A549 (cell line): Measurements from ENCODE around the gene CADM2.

Experiments
- POLR2A ChIP-seq: IDR thresholded peaks from 2 replicates; pipeline ENCODE4 v1.6.1; 2012; ENCODE audit warnings: mild to moderate bottlenecking, low read length
- TF ChIP-seq, protein P1 (sequence below): fragments of >200 bp; sonication (Bioruptor Twin); formaldehyde crosslinking; IDR thresholded peaks from 3 replicates; pipeline ENCODE4 v1.5.1; 2016

DNA sequence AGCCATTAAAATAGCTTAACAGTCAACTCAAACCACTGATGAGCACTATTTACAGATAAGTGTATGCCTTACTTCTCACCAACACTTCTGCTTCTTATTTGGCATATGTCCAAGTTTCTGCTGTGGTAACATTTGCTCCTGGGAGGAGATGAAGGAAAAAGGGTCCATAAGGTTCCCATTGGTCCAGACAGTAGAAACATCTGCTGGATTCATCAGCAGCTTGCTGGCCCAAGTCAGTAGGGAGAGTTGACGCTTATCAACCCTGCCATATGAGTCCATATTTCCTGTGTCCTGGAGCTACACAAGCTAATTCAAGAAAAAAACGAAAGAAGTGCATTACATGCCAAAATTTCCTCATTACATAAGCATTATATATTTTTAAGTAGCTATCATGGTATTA is 824.5 kb downstream of the CADM2 start:
- no peak for TF ChIP-seq POLR2A
- TF ChIP-seq, protein P1, sequence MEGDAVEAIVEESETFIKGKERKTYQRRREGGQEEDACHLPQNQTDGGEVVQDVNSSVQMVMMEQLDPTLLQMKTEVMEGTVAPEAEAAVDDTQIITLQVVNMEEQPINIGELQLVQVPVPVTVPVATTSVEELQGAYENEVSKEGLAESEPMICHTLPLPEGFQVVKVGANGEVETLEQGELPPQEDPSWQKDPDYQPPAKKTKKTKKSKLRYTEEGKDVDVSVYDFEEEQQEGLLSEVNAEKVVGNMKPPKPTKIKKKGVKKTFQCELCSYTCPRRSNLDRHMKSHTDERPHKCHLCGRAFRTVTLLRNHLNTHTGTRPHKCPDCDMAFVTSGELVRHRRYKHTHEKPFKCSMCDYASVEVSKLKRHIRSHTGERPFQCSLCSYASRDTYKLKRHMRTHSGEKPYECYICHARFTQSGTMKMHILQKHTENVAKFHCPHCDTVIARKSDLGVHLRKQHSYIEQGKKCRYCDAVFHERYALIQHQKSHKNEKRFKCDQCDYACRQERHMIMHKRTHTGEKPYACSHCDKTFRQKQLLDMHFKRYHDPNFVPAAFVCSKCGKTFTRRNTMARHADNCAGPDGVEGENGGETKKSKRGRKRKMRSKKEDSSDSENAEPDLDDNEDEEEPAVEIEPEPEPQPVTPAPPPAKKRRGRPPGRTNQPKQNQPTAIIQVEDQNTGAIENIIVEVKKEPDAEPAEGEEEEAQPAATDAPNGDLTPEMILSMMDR: no peak
